NB4 (cell line): ENCODE measurements around the gene PRKRA.
"Not testable (repeated sequence)": the region's sequence is repeated elsewhere in the genome, so short reads cannot be mapped to it uniquely, and the experiment has no call there.

Source experiments
- DNase-seq: peaks from one replicate; pipeline ENCODE4 v3.0.0; 2010; ENCODE audit warnings: low read depth
- H3K4me3 ChIP-seq: one replicate; pipeline ENCODE4 v1.5.1; 2011; ENCODE audit warnings: mild to moderate bottlenecking, low read depth, low read length, moderate library complexity
- MYC ChIP-seq: IDR thresholded peaks from 2 replicates; pipeline ENCODE4 v1.6.1; 2011; ENCODE audit warnings: low read depth, low read length
- POLR2A ChIP-seq: IDR thresholded peaks from 2 replicates; pipeline ENCODE4 v1.6.1; 2011; ENCODE audit warnings: mild to moderate bottlenecking; ENCODE audit not compliant: insufficient read length; ENCODE audit errors: extremely low read depth
- TF ChIP-seq, protein P1 (sequence below): IDR thresholded peaks from 2 replicates; pipeline ENCODE4 v1.6.1; 2011; ENCODE audit warnings: low read depth, low read length
- TF ChIP-seq, protein P2 (sequence below): IDR thresholded peaks from one replicate; pipeline ENCODE4 v1.5.1; 2012; ENCODE audit warnings: low read depth, low read length

The PRKRA gene

DNA sequence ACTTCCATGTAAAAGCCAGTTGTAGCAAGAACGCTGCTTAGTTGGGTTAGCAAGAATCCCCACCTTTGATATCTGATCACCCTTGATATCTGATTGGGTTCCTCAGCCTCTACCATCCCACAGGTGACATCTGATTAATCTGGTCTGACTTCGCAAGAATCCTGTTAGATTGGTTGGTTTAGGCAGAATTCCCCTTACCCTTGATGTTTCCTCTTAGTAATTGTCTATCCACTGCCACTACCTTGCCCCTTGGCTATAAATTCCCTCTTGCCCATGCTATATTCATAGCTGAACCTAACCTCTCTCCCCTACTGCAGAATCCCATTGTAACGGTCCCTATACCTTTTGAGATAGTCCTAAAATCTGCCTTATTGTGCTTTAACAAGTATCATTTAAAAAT lies 33.1 kb downstream of the PRKRA start:
- TF ChIP-seq, protein P1, sequence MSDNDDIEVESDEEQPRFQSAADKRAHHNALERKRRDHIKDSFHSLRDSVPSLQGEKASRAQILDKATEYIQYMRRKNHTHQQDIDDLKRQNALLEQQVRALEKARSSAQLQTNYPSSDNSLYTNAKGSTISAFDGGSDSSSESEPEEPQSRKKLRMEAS: no peak
- TF ChIP-seq POLR2A: no peak
- no peak for TF ChIP-seq MYC
- TF ChIP-seq, protein P2, sequence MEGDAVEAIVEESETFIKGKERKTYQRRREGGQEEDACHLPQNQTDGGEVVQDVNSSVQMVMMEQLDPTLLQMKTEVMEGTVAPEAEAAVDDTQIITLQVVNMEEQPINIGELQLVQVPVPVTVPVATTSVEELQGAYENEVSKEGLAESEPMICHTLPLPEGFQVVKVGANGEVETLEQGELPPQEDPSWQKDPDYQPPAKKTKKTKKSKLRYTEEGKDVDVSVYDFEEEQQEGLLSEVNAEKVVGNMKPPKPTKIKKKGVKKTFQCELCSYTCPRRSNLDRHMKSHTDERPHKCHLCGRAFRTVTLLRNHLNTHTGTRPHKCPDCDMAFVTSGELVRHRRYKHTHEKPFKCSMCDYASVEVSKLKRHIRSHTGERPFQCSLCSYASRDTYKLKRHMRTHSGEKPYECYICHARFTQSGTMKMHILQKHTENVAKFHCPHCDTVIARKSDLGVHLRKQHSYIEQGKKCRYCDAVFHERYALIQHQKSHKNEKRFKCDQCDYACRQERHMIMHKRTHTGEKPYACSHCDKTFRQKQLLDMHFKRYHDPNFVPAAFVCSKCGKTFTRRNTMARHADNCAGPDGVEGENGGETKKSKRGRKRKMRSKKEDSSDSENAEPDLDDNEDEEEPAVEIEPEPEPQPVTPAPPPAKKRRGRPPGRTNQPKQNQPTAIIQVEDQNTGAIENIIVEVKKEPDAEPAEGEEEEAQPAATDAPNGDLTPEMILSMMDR: no peak
- H3K4me3 ChIP-seq: no peak overlapping the region
- DNase-seq: no peak

DNA sequence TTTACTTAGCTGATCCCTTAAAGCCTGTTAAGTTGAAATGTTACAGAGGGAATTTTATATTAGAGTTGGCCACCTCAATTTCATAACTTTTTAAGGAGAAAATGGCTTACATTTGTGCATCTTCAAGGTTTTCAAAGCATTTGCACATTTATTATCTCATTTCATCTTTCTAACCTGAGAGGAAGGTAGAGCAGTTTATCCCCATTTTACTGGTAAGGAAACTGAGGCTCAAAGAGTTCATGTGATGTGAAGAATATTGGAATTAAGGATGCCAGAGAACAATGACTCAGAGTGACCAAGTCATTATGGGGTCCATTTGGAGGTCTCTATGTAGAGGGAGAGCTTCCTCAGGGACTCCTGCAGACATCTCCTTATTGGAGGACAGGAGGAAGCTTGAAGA lies 35.0 kb downstream of the PRKRA start:
- H3K4me3 ChIP-seq: peak overlapping the region; percentile 3
- TF ChIP-seq MYC: no peak
- TF ChIP-seq, protein P2: no peak
- DNase-seq: no peak

DNA sequence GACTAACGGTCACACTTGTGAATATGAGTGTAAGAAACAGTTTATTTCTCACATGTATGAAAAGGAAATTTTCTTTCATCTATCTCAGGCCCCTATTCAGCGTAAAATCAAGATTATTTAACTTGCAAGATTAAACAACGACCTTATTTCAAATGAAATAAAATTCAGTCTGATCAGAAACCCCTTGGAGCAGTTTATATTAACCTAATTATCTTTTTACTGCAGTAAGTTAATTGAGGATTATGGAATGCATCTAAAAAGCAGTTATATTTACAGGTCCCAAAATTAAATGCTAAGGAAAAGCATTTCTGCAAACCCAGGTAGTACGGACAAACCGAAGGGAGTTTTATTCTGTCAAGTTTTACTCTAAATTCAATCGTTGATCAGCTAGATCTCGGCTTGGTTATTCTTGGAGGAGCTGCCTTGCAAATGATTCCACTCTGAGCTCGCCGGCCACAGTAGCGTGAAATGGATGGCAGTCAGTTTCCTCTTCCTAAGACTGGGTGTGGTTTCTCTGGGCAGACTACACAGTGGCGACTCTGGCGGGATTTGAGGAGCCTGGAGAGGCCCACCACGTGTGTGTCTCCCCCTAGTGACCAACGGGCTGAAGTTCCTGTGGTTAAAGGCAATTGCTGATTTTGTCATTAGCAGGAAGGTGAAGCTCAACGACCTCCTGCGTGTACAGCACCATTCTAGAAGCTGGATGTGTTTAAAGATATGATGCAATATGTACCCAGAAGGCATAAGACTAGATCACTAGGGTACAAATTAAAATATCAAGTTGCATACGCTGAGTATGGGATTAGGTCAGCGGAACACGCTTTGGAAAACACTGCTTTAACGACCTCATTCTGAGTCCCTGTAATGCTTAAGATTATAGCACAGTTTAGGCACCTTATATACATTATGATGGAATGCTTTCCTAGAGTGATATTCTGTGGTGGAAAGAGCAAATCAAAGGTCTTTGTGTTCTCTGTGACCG lies 36.4 kb downstream of the PRKRA start:
- peak; percentile 99 for DNase-seq
- H3K4me3 ChIP-seq: peak overlapping the region; percentile 93
- TF ChIP-seq POLR2A (peak; percentile 75), MYC (0 out of 2 replicates have a peak, but pooled peaks have one; percentile 71)
- TF ChIP-seq, protein P1: peak; percentile 94
- TF ChIP-seq, protein P2: peak; percentile 91

DNA sequence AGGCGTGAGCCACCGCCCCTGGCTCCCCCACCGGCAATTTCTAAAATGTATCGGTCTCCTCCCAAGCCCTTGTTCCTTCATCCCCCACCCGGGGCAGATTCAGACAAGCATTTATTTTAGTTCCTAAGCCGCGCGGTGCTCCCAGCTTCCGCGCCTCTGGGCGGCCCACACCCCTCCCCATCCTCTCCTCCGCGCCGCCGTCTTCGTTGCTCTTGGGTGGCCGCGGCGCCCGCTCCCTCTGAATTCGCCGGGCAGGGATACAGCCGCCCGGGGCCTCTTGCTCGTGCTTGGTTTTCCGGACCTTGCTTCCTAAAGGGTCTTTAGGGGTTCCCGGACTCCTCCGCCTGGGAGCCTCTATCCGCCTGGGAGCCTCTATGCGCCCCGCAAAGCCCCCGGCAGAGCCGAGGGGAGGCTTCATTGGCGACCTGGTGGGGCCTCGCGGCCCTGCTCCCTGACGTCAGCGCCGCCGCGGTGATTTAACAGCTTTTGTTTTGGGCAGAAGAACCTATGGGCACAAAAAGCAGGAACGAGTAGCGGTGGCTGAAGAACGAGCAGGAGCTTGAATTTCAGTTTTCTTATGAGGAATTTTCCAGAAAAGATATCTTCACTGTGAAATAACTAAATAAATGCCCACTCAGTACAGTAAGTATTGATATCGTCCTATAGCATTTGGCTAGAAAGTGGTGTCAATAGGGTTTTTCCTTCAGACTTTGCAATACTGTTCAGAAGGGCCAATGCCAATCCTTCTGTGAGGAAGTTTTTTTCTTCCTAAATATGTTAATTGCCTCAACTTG lies 37.3 kb downstream of the PRKRA start:
- TF ChIP-seq, protein P1: peak; percentile 41
- TF ChIP-seq MYC (0 out of 2 replicates have a peak, but pooled peaks have one; percentile 33), POLR2A (peak; percentile 65)
- TF ChIP-seq, protein P2: no peak
- peak; percentile 92 for DNase-seq
- peak overlapping the region; percentile 93 for H3K4me3 ChIP-seq

DNA sequence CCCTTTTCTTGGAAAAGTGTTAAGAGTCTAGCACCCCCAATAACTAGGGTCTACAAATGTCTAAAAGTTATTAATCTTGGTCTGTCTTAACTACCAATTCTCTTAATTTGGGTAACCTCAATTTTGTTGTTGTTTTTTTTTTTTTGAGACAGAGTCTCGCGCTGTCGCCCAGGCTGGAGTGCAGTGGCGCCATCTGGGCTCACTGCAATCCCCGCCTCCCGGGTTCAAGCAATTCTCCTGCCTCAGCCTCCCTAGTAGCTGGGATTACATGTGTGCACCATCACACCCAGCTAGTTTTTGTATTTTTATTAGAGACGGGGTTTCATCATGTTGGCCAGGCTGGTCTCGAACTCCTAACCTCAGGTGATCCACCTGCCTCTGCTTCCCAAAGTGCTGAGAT lies 38.5 kb downstream of the PRKRA start:
- H3K4me3 ChIP-seq, DNase-seq: not testable (repeated sequence)

DNA sequence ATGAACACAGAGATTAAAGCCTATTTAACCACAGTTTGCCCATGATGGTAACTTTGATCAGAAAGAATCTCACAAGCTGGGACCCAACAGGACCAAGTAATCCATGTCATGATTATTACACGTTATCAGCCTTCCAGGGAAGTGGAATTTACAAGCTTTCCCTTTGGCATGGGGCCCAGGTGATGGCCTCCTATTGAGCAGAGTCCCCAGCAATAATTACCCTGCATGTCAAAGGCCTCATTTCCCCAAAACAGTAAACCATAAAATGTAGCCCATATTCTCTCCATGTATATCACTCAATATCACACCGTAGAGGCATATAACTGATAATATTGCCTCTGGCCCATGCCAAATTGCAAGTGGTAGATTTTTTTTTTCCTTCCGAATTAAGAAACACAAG lies 38.9 kb downstream of the PRKRA start:
- TF ChIP-seq, protein P1: no peak
- TF ChIP-seq, protein P2: no peak
- TF ChIP-seq POLR2A: no peak
- no peak for TF ChIP-seq MYC
- DNase-seq: no peak
- H3K4me3 ChIP-seq: no peak overlapping the region
